Subcutaneous abdominal adipose tissue (tissue), 5 donors: ENCODE results near the gene RMND5B.
"Not testable (repeated sequence)": the region's sequence is repeated elsewhere in the genome, so short reads cannot be mapped to it uniquely, and the experiment has no call there.

ENCODE experiments used
- H3K27ac ChIP-seq: one replicate; pipeline ENCODE4 v1.7.0; 2013; ENCODE audit warnings: low read depth, mild to moderate bottlenecking, inconsistent platforms, low read length, moderate library complexity
- H3K27me3 ChIP-seq, 5 donors: one replicate each; pipeline ENCODE4 v1.7.0; 2013; ENCODE audit warnings: low read length in 5 of 5, inconsistent platforms in 1 of 5; ENCODE audit not compliant: control insufficient read depth in 5 of 5, insufficient read depth in 4 of 5
- H3K36me3 ChIP-seq, 5 donors: one replicate each; pipeline ENCODE4 v1.7.0; 2013; ENCODE audit warnings: low read length in 5 of 5; ENCODE audit not compliant: control insufficient read depth in 5 of 5, insufficient read depth in 5 of 5
- H3K4me1 ChIP-seq, 5 donors: one replicate each; pipeline ENCODE4 v1.7.0; 2013; ENCODE audit warnings: low read length in 5 of 5, mild to moderate bottlenecking in 3 of 5, moderate library complexity in 1 of 5; ENCODE audit not compliant: control insufficient read depth in 5 of 5, insufficient read depth in 5 of 5
- H3K4me3 ChIP-seq, 5 donors: one replicate each; pipeline ENCODE4 v1.7.0; 2013; ENCODE audit warnings: low read length in 5 of 5, low read depth in 1 of 5
- H3K9ac ChIP-seq, 5 donors: one replicate each; pipeline ENCODE4 v1.7.0; 2013; ENCODE audit warnings: low read length in 5 of 5, mild to moderate bottlenecking in 4 of 5, moderate library complexity in 3 of 5
- H3K9me3 ChIP-seq, 5 donors: one replicate each; pipeline ENCODE4 v1.7.0; 2013; ENCODE audit warnings: low read length in 5 of 5; ENCODE audit not compliant: control insufficient read depth in 5 of 5
- donor health status: healthy.
- donor health status: healthy.
- donor health status: healthy.
- donor health status: healthy.
- donor health status: healthy.

The RMND5B gene

GRCh38 chr5:178129296-178129695 lies 1.5 kb upstream of the RMND5B start:
- peaks cover 4 to 22% (median 15%) of the 10 kb centered on the region in 5 donors for H3K4me1 ChIP-seq
- no peaks in the 10 kb centered on the region for H3K9me3 ChIP-seq
- H3K36me3 ChIP-seq: peaks cover 2 to 5% (median 5%) of the 10 kb centered on the region in 5 donors
- H3K27me3 ChIP-seq: peaks cover 0 to 3% (median 0%) of the 10 kb centered on the region in 5 donors
- H3K4me3 ChIP-seq: no peak overlapping the region
- no peak overlapping the region for H3K27ac ChIP-seq
- no peak overlapping the region for H3K9ac ChIP-seq

DNA sequence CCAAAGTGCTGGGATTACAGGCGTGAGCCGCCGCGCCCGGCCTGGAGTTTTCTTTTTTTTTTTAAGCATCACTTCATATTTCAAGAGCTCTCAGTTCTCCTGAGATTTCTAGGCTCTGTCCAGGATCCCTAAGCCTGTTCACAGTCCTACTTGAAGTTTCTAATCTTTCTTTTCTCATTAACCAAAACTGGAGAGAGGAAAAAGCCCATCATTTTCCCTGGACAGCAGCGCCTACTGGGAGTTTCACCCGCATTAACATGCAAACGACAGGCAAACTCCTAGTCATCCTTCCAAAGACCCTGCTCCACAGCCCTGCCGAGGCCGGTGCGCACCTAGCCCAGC lies 609 bp upstream of the RMND5B start:
- H3K9me3 ChIP-seq, H3K27me3 ChIP-seq, H3K36me3 ChIP-seq: not testable (repeated sequence)
- Histone ChIP-seq H3K4me1 (peaks cover 4 to 22% (median 15%) of the 10 kb centered on the region in 5 donors), H3K4me3 (peak overlapping the region; percentile 48 to 83 (median 79)), H3K27ac (peak overlapping the region; percentile 86), H3K9ac (peak overlapping the region; percentile 26 to 93 (median 73))

DNA sequence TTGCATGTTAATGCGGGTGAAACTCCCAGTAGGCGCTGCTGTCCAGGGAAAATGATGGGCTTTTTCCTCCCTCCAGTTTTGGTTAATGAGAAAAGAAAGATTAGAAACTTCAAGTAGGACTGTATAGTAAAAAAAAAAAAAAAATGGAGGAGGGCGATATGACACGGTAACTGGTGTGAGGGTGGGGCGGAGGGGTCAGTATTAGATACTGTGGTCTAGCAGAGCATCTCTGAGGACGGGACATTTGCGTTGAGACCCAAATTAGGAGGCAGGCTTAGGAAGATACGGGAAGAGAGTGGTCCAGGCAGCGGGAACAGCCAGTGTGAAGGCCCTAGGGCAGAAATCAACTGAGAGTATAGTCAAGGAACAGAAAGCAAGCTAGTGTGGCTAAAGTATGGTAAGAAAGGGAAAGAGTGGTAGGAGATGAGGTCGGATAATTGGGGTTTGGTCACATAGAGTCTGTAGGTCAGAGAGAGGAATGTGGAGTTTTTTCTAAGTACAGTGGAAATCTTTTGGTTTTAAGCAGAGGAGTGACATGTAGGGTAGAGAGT lies 707 bp downstream of the RMND5B start:
- Histone ChIP-seq H3K27me3 (no peaks in the 10 kb centered on the region), H3K9ac (peak overlapping the region; percentile 48 to 94 (median 93)), H3K27ac (peak overlapping the region; percentile 86), H3K4me3 (peak overlapping the region; percentile 73 to 83 (median 79)), H3K4me1 (peaks cover 4 to 22% (median 15%) of the 10 kb centered on the region in 5 donors), H3K9me3 (no peaks in the 10 kb centered on the region), H3K36me3 (peaks cover 2 to 22% (median 18%) of the 10 kb centered on the region in 5 donors)

- peaks cover 2 to 58% (median 37%) of the 10 kb centered on the region in 5 donors for H3K36me3 ChIP-seq
- H3K9ac ChIP-seq: no peak overlapping the region
- H3K4me1 ChIP-seq: peaks cover 0 to 4% (median 0%) of the 10 kb centered on the region in 5 donors
- H3K4me3 ChIP-seq: no peak overlapping the region
- H3K27me3 ChIP-seq: no peaks in the 10 kb centered on the region
- H3K27ac ChIP-seq: no peak overlapping the region
- no peaks in the 10 kb centered on the region for H3K9me3 ChIP-seq
Measured at GRCh38 chr5:178136990-178137389, 6.2 kb downstream of the RMND5B start.

DNA sequence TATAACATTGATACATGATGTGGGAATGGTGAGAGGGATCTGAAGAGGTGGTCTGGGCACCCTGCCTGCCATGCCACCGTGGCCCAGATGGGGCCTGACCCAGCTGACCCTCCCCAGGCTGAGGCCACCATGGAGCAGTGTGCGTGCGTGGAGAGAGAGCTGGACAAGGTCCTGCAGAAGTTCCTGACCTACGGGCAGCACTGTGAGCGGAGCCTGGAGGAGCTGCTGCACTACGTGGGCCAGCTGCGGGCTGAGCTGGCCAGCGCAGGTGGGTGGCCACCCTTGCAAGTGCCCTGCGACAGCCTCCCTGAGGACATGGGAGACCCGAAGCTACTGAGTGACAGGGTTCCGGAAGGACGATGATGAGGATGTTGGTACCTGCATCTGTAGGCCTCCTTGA lies 7.2 kb downstream of the RMND5B start:
- Histone ChIP-seq H3K4me1 (no peaks in the 10 kb centered on the region), H3K27me3 (no peaks in the 10 kb centered on the region), H3K9me3 (no peaks in the 10 kb centered on the region), H3K4me3 (no peak overlapping the region), H3K27ac (no peak overlapping the region), H3K9ac (no peak overlapping the region), H3K36me3 (peaks cover 2 to 68% (median 45%) of the 10 kb centered on the region in 5 donors)

- H3K27ac ChIP-seq: no peak overlapping the region
- H3K4me3 ChIP-seq: no peak overlapping the region
- no peaks in the 10 kb centered on the region for H3K9me3 ChIP-seq
- H3K4me1 ChIP-seq: peaks cover 0 to 3% (median 0%) of the 10 kb centered on the region in 5 donors
- H3K36me3 ChIP-seq: peaks cover 0 to 75% (median 51%) of the 10 kb centered on the region in 5 donors
- H3K27me3 ChIP-seq: no peaks in the 10 kb centered on the region
- no peak overlapping the region for H3K9ac ChIP-seq
Measured at GRCh38 chr5:178141550-178141949, 10.7 kb downstream of the RMND5B start.

GRCh38 chr5:178142642-178143041 lies 11.8 kb downstream of the RMND5B start:
- Histone ChIP-seq H3K9me3 (no peaks in the 10 kb centered on the region), H3K36me3 (peaks cover 0 to 79% (median 60%) of the 10 kb centered on the region in 5 donors), H3K4me3 (no peak overlapping the region), H3K9ac (no peak overlapping the region), H3K4me1 (peaks cover 0 to 3% (median 0%) of the 10 kb centered on the region in 5 donors), H3K27ac (no peak overlapping the region), H3K27me3 (no peaks in the 10 kb centered on the region)

GRCh38 chr5:178143246-178143645 lies 12.4 kb downstream of the RMND5B start:
- H3K9ac ChIP-seq: no peak overlapping the region
- H3K36me3 ChIP-seq: peaks cover 0 to 79% (median 60%) of the 10 kb centered on the region in 5 donors
- H3K27ac ChIP-seq: no peak overlapping the region
- H3K4me3 ChIP-seq: no peak overlapping the region
- H3K4me1 ChIP-seq: peaks cover 0 to 3% (median 0%) of the 10 kb centered on the region in 5 donors
- no peaks in the 10 kb centered on the region for H3K9me3 ChIP-seq
- H3K27me3 ChIP-seq: no peaks in the 10 kb centered on the region

- Histone ChIP-seq H3K4me3 (no peak overlapping the region), H3K9ac (no peak overlapping the region), H3K9me3 (no peaks in the 10 kb centered on the region), H3K27ac (no peak overlapping the region), H3K27me3 (no peaks in the 10 kb centered on the region), H3K36me3 (peaks cover 0 to 80% (median 63%) of the 10 kb centered on the region in 5 donors), H3K4me1 (peaks cover 0 to 3% (median 0%) of the 10 kb centered on the region in 5 donors)
Measured at GRCh38 chr5:178143901-178144300, 13.1 kb downstream of the RMND5B start.

DNA sequence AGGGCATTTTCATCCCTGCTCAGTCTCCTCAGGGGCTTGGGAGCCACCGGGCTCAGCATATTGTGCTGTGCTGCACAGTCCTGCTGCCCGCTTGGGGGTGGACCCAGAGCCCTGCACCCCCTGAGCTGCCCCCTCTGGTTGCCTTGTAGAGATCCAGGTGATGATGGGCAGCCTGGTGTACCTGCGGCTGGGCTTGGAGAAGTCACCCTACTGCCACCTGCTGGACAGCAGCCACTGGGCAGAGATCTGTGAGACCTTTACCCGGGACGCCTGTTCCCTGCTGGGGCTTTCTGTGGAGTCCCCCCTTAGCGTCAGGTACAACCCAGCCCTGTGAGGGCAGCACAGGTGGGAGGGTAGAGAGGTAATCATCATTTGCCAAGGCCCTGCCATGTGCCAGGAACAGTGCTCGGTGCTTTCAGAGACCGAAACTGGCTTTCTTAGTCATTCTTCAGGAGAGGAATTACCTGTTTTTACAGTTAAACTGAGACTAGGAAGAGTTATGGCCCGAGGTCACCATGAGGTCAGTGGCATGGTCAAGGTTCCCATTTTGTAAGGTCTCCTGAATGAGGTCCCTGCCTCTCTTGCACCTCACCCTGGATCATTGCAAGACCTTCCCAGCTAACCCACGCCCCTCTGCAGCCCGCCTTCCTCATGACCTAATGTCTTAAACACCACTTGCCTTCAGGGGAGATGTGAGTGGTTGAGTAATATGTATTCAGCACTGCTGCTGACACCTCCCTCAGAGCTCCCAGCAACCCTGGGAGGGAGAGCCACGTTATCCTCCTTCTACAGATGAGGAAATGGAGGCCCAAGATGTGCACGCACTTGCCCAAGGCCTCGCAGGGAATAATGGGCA lies 15.4 kb downstream of the RMND5B start:
- Histone ChIP-seq H3K4me1 (peaks cover 0 to 4% (median 0%) of the 10 kb centered on the region in 5 donors), H3K36me3 (peaks cover 0 to 93% (median 77%) of the 10 kb centered on the region in 5 donors), H3K4me3 (no peak overlapping the region), H3K27me3 (no peaks in the 10 kb centered on the region), H3K9me3 (no peaks in the 10 kb centered on the region), H3K27ac (no peak overlapping the region), H3K9ac (no peak overlapping the region)
